ENCODE measurements around the gene DLGAP1.

- TF ChIP-seq POLR2AphosphoS5 (IDR thresholded peaks at IDR 0.05) (no peak), POLR2A (IDR thresholded peaks at IDR 0.05) (no peak)
These were observed 566.0 kb downstream of the DLGAP1 start for GRCh38 chr18:3889121-3889520.

All from spleen (tissue), 3 donors.